ENCODE results near the gene C3orf52. TPM values are rescaled to one million over a fixed set of nuclear protein-coding genes. Genes with fewer than 3 reads are reported as not detected.

The C3orf52 gene
- polyA plus RNA-seq, 1 donor (not counting 4 experiments of a cell fraction or from before 2014, with no cell fraction given) = 15.8 TPM

DNA sequence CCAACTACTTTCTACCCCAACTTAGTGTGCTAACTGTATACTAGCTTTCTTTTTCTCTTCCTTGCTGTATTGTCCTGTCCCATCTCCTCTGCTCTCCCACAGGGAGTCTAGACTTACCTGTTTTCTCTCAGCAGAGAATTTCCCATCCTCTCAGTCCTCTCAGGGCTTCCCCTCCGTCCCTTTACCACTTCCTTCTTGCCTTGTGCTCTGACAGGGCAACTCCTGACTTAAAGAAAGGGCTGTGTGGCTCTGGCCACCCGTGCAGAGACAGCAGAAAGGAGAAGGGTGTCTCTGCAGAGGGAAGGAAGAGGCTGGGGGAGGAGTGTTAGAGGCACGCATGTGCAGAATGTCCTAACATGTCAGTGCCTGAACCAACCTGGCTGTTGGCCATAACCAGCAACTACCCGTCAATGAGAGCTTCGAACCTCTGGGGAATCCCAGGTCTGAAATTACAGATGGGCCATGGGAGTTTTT lies 46.8 kb downstream of the C3orf52 start, which contains the start of gene GCSAM:
Gene GCSAM, minus strand, starts transcription at position 274 of the 474 bp plus-strand sequence. Its CDS starts 128 bp downstream, at position 146.
- peaks cover 25% of the 10 kb centered on the region for H3K4me1 ChIP-seq (ENCODE audit: control insufficient read depth, extremely low read depth, insufficient read depth, low read length)
- TF ChIP-seq EZH2 (IDR thresholded peaks at IDR 0.05; ENCODE audit: low read length) = no peak
- TF ChIP-seq, protein P1, sequence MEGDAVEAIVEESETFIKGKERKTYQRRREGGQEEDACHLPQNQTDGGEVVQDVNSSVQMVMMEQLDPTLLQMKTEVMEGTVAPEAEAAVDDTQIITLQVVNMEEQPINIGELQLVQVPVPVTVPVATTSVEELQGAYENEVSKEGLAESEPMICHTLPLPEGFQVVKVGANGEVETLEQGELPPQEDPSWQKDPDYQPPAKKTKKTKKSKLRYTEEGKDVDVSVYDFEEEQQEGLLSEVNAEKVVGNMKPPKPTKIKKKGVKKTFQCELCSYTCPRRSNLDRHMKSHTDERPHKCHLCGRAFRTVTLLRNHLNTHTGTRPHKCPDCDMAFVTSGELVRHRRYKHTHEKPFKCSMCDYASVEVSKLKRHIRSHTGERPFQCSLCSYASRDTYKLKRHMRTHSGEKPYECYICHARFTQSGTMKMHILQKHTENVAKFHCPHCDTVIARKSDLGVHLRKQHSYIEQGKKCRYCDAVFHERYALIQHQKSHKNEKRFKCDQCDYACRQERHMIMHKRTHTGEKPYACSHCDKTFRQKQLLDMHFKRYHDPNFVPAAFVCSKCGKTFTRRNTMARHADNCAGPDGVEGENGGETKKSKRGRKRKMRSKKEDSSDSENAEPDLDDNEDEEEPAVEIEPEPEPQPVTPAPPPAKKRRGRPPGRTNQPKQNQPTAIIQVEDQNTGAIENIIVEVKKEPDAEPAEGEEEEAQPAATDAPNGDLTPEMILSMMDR (optimal IDR thresholded peaks at IDR 0.05 in 1 of 3, IDR thresholded peaks at IDR 0.05 in 1 of 3, conservative IDR thresholded peaks at IDR 0.05 in 1 of 3; ENCODE audit: extremely low read depth in 1 of 3, insufficient read depth in 2 of 3, low read length in 3 of 3) = no peak
- peak within 1 kb of the TSS; percentile 10 for H3K9ac ChIP-seq (ENCODE audit: control insufficient read depth, extremely low read depth, insufficient read depth, low read length)
- peak within 1 kb of the TSS; percentile 0 for H3K27ac ChIP-seq (ENCODE audit: control insufficient read depth, insufficient read depth, low read length)
- no peaks in the 10 kb centered on the region for H4K20me1 ChIP-seq (ENCODE audit: control insufficient read depth, extremely low read depth, insufficient read depth, low read length)
- H3K4me2 ChIP-seq (ENCODE audit: control insufficient read depth, extremely low read depth, insufficient read depth, low read depth, low read length) = peak within 1 kb of the TSS; percentile 15
- no peaks in the 10 kb centered on the region for H3K9me3 ChIP-seq (ENCODE audit: control insufficient read depth, low read depth, low read length)
- peaks cover 0 to 2% of the 10 kb centered on the region in 2 experiments for H3K36me3 ChIP-seq (ENCODE audit: control insufficient read depth in 2 of 2, extremely low read depth in 1 of 2, insufficient read depth in 2 of 2, low read length in 2 of 2)
- H2AFZ ChIP-seq (ENCODE audit: control insufficient read depth, low read length) = no peak within 1 kb of the TSS
- H3K27me3 ChIP-seq (ENCODE audit: control insufficient read depth, extremely low read depth, insufficient read depth, low read length) = no peaks in the 10 kb centered on the region
- dilution Hi-C loops (cut with MboI; ENCODE audit: extremely low pct_ligation_motif_present, low sequenced_read_pairs) = no loop called here
- no peaks in the 10 kb centered on the region for H3K79me2 ChIP-seq (ENCODE audit: control insufficient read depth, insufficient read depth, low read length)
- peak; percentile 44 for DNase-seq (ENCODE audit: low read depth, low spot score)
- peak; percentile 98 for FAIRE-seq
- no peak within 1 kb of the TSS for H3K4me3 ChIP-seq (ENCODE audit: control insufficient read depth in 2 of 3, extremely low read depth in 1 of 3, insufficient read depth in 2 of 3, low read depth in 1 of 3, low read length in 3 of 3)
- H3K9me1 ChIP-seq (ENCODE audit: control insufficient read depth, extremely low read depth, insufficient read depth, low read length) = no peaks in the 10 kb centered on the region

DNA sequence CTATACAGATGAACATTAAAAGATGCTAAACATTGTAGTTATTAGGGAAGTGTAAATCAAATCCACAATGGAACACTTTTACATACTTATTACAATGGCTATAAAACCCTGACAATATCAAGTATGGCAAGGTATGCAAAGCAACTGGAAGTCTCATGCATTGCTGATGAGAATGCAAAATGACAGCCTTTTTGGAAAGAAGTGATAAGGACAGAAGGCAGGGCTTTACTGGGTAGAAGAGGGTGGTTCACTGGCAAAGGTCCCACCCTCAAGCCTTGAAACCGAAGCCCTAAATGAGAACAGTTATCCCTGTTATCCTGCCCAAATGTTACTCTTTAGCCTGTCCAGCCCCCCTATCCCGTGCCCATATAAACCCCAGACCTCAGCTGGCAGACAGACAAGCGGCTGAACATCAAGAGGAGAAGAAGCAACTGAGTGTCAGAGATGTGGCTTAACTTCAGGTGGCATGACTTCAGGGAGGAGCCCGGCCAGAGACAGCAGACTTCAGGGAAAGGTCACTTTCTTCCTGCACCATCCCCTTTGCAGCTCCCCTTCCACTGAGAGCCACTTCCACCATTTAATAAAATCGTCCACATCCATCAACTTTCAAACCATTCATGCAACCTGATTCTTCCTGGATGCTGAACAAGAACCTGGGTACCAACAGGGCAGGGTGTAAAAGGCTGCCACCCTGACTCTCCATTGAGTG lies 47.6 kb downstream of the C3orf52 start:
- Histone ChIP-seq H3K79me2 (ENCODE audit: control insufficient read depth, insufficient read depth, low read length) (no peaks in the 10 kb centered on the region), H3K27ac (ENCODE audit: control insufficient read depth, insufficient read depth, low read length) (no peak overlapping the region), H3K9ac (ENCODE audit: control insufficient read depth, extremely low read depth, insufficient read depth, low read length) (peak overlapping the region; percentile 10), H3K27me3 (ENCODE audit: control insufficient read depth, extremely low read depth, insufficient read depth, low read length) (no peaks in the 10 kb centered on the region), H3K4me1 (ENCODE audit: control insufficient read depth, extremely low read depth, insufficient read depth, low read length) (peaks cover 19% of the 10 kb centered on the region), H3K36me3 (ENCODE audit: control insufficient read depth in 2 of 2, extremely low read depth in 1 of 2, insufficient read depth in 2 of 2, low read length in 2 of 2) (peaks cover 0 to 2% of the 10 kb centered on the region in 2 experiments), H3K9me3 (ENCODE audit: control insufficient read depth, low read depth, low read length) (no peaks in the 10 kb centered on the region), H3K9me1 (ENCODE audit: control insufficient read depth, extremely low read depth, insufficient read depth, low read length) (no peaks in the 10 kb centered on the region), H3K4me3 (ENCODE audit: control insufficient read depth in 2 of 3, extremely low read depth in 1 of 3, insufficient read depth in 2 of 3, low read depth in 1 of 3, low read length in 3 of 3) (no peak overlapping the region), H3K4me2 (ENCODE audit: control insufficient read depth, extremely low read depth, insufficient read depth, low read depth, low read length) (peak overlapping the region; percentile 15), H2AFZ (ENCODE audit: control insufficient read depth, low read length) (no peak overlapping the region), H4K20me1 (ENCODE audit: control insufficient read depth, extremely low read depth, insufficient read depth, low read length) (no peaks in the 10 kb centered on the region)
- DNase-seq (ENCODE audit: low read depth, low spot score) = no peak
- no peak for TF ChIP-seq EZH2 (IDR thresholded peaks at IDR 0.05; ENCODE audit: low read length)
- TF ChIP-seq, protein P1 (optimal IDR thresholded peaks at IDR 0.05 in 1 of 3, IDR thresholded peaks at IDR 0.05 in 1 of 3, conservative IDR thresholded peaks at IDR 0.05 in 1 of 3; ENCODE audit: extremely low read depth in 1 of 3, insufficient read depth in 2 of 3, low read length in 3 of 3) = no peak
- dilution Hi-C loops (cut with MboI; ENCODE audit: extremely low pct_ligation_motif_present, low sequenced_read_pairs) = no loop called here
- no peak for FAIRE-seq
